Progenitor cell of endocrine pancreas (in vitro differentiated cells): ENCODE data around the gene BCLAF1. TPM values are rescaled to one million over a fixed set of nuclear protein-coding genes. Genes with fewer than 3 reads are reported as not detected.

Experiments used
- DNase-seq: peaks from one replicate; pipeline ENCODE4 v3.0.0; 2021; ENCODE audit warnings: low spot score; ENCODE audit not compliant: unreplicated experiment
- H3K27ac Mint-ChIP-seq: 2 replicates; pipeline ENCODE4 v1.8.0; 2021; ENCODE audit warnings: mild to moderate bottlenecking, moderate library complexity, mixed read lengths
- H3K27me3 Mint-ChIP-seq: 2 replicates; pipeline ENCODE4 v1.8.0; 2021; ENCODE audit warnings: mixed read lengths
- H3K36me3 Mint-ChIP-seq: 2 replicates; pipeline ENCODE4 v1.8.0; 2022; ENCODE audit warnings: mixed read lengths; ENCODE audit not compliant: insufficient read depth
- H3K4me1 Mint-ChIP-seq: 2 replicates; pipeline ENCODE4 v1.8.0; 2021; ENCODE audit warnings: low read depth, mixed read lengths
- H3K4me3 Mint-ChIP-seq: 2 replicates; pipeline ENCODE4 v1.8.0; 2021; ENCODE audit warnings: low read depth, mild to moderate bottlenecking, moderate library complexity, mixed read lengths
- H3K9me3 Mint-ChIP-seq: 2 replicates; pipeline ENCODE4 v1.8.0; 2021; ENCODE audit warnings: low read depth, mixed read lengths
- total RNA-seq: library from RNA; stranded (reverse); gene quantifications from 2 replicates; pipeline ENCODE4 v1.2.1, GENCODE V29; 2021
- TF ChIP-seq, protein P1 (sequence below): fragments of 200-600 bp; sonication (generic); IDR thresholded peaks from one replicate; pipeline ENCODE4 v1.5.0; 2021; ENCODE audit warnings: antibody characterized with exemption, mild to moderate bottlenecking; ENCODE audit not compliant: unreplicated experiment

The BCLAF1 gene
- total RNA-seq, 1 donor from 2014 or later = 256 TPM

DNA sequence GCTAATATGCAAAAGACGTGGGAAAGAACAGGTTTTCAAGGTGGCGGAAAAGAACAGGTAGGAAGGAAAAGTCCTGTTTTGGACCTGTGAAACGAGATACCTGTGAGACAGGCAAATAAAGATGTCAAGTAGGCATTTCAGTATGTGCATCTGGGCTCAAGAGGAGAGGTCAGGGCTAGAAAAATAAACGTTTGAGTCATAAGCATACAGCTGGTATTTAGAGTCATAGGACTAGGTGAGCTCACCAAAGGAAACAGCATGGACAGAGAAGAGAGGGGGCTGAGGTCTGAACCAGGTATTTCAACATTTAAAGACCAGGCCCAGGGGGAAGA lies 54.4 kb downstream of the BCLAF1 start:
- Mint-ChIP-seq H3K27me3 (no peaks in the 10 kb centered on the region), H3K9me3 (no peaks in the 10 kb centered on the region), H3K4me3 (no peak overlapping the region), H3K27ac (no peak overlapping the region), H3K4me1 (peaks cover 5% of the 10 kb centered on the region), H3K36me3 (peaks cover 5% of the 10 kb centered on the region)
- DNase-seq = no peak
- TF ChIP-seq, protein P1, sequence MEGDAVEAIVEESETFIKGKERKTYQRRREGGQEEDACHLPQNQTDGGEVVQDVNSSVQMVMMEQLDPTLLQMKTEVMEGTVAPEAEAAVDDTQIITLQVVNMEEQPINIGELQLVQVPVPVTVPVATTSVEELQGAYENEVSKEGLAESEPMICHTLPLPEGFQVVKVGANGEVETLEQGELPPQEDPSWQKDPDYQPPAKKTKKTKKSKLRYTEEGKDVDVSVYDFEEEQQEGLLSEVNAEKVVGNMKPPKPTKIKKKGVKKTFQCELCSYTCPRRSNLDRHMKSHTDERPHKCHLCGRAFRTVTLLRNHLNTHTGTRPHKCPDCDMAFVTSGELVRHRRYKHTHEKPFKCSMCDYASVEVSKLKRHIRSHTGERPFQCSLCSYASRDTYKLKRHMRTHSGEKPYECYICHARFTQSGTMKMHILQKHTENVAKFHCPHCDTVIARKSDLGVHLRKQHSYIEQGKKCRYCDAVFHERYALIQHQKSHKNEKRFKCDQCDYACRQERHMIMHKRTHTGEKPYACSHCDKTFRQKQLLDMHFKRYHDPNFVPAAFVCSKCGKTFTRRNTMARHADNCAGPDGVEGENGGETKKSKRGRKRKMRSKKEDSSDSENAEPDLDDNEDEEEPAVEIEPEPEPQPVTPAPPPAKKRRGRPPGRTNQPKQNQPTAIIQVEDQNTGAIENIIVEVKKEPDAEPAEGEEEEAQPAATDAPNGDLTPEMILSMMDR = no peak

DNA sequence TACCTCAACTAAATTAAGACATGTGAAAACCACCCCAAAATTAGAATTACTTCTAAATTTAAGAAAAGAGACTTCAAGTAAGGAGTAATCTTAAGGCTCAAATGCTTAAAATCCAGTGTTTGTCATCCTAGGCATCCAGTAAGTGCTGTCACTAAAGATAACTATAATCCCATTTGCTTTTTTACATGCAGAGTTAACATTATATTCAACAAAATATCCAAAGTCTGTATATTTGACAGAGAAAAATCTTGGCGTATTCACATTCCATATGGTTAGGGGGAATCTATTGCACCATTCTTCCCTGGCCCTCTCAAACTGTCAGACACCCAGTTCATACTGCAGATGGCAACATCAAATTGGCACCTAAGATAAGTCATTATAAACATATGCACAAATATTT lies 56.9 kb downstream of the BCLAF1 start:
- Mint-ChIP-seq H3K4me3 (no peak overlapping the region), H3K4me1 (peaks cover 5% of the 10 kb centered on the region), H3K9me3 (no peaks in the 10 kb centered on the region), H3K27ac (no peak overlapping the region), H3K27me3 (no peaks in the 10 kb centered on the region), H3K36me3 (peaks cover 5% of the 10 kb centered on the region)
- TF ChIP-seq, protein P1 = no peak
- DNase-seq = no peak

DNA sequence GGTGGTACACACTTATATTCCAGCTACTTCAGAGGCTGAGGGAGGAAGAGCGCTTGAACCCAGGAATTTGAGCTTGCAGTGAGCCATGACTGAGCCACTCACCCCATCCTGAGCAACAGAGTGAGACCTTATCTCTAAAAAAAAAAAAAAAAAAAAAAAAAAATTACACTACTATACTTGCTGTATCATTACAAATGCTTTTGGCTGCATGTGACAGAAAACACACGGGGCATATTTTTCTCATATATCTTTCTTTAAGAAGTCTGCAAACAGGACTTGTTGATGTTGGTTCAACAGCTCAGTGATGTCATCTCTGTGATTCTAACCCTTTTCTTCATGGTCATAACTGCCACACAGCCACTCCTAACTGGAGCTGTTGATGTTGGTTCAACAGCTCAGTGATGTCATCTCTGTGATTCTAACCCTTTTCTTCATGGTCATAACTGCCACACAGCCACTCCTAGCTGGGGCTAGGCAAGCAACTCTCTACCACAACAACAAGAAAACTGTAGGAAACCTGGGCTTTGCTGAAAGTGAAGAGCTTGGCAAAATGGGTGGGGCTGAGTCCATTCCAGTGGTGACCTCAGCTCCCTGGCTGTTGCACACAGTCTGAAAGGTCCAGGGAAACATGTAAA lies 59.3 kb downstream of the BCLAF1 start:
- Mint-ChIP-seq H3K27ac (no peak overlapping the region), H3K4me3 (no peak overlapping the region), H3K27me3 (no peaks in the 10 kb centered on the region), H3K4me1 (peaks cover 5% of the 10 kb centered on the region), H3K36me3 (no peaks in the 10 kb centered on the region), H3K9me3 (no peaks in the 10 kb centered on the region)
- TF ChIP-seq, protein P1 = no peak
- DNase-seq = no peak

DNA sequence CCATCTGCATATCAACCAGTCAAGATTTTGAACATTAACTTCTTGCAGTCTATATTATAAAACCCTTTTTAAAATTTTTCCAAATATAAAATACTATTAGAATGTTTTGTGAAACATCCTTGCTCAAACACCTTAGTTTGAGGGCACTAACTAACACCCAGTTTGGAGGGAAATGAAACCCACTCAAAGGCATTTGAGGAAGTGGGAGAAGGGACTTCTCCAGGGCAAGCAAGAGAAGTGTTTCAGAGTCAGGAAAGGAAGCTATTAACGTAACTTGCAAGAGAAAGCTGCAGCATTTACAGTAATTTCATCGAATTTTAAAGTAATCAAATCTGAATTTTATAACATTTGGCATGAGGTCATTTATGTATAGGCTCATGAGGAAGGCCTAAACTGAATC lies 60.8 kb downstream of the BCLAF1 start:
- Mint-ChIP-seq H3K27me3 (no peaks in the 10 kb centered on the region), H3K4me3 (no peak overlapping the region), H3K9me3 (peaks cover 3% of the 10 kb centered on the region), H3K27ac (no peak overlapping the region), H3K36me3 (no peaks in the 10 kb centered on the region), H3K4me1 (peaks cover 1% of the 10 kb centered on the region)
- TF ChIP-seq, protein P1 = no peak
- no peak for DNase-seq

DNA sequence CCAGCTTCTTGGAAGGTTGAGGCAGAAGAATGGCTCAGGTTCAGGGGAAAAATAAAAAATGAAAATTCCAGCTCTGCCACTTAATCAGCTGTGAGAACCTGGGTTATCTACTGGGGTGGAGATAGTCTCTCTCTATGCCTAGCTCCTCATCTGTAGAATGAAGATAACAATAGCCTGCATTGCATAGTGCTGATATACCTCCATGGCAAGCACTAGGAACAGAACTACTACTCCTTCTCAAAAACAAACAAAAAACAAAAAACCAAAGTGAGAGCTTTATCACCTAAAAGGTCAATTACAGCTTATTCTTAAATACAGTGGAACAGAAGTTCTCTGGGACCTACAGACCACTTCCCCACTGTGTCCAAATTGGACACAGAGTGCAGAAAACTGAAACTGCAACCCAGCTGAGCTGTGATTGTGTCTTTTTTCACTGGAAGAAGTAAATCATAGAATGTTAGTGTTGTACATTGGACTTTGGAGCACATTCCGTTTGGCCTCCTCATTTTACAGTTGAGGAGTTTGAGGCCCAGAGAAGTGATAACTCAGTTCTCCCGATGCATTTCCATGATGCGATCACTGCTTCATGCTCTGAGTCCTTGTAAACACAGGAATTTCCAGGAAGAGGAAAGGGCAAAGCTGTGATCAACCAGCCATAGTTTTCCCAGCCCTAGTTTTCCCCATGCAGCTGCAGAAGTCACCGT lies 62.8 kb downstream of the BCLAF1 start:
- H3K4me3 Mint-ChIP-seq = no peak overlapping the region
- peaks cover 1% of the 10 kb centered on the region for H3K4me1 Mint-ChIP-seq
- TF ChIP-seq, protein P1 = no peak
- H3K9me3 Mint-ChIP-seq = peaks cover 11% of the 10 kb centered on the region
- no peaks in the 10 kb centered on the region for H3K27me3 Mint-ChIP-seq
- DNase-seq = no peak
- H3K36me3 Mint-ChIP-seq = no peaks in the 10 kb centered on the region
- no peak overlapping the region for H3K27ac Mint-ChIP-seq
